GM12878 (cell line): ENCODE results near the gene RALGAPA2. TPM values are rescaled to one million over a fixed set of nuclear protein-coding genes. Genes with fewer than 3 reads are reported as not detected.
A peak's percentile ranks its signal among the peaks of the same experiment; 100 is the strongest.

Experiments
- ATAC-seq: fragments of 200-7000 bp; cut with Tn5 transposase; 3 replicates; pipeline ENCODE4 v1.9.1; 2020; ENCODE audit warnings: mild to moderate bottlenecking, moderate library complexity
- BruUV-seq: library from RNA; stranded (reverse); fragments of 400-500 nt; replicated peaks from 2 replicates; lab custom pipeline; 2021; lab: Mats Ljungman, UMichigan
- CTCF ChIA-PET: fragments of 300-600 bp; sonication (Branson Sonifier 250); formaldehyde crosslinking; extraction: SDS; loops from one replicate; lab custom pipeline; 2021; ENCODE audit warnings: inconsistent platforms; lab: Yijun Ruan, JAX
- POLR2A ChIA-PET: fragments of 350-600 bp; formaldehyde crosslinking; extraction: SDS; loops from one replicate; lab custom pipeline; 2021; ENCODE audit warnings: inconsistent platforms; lab: Charles Lee
- RAD21 ChIA-PET: fragments of 300-600 bp; sonication (Branson Sonifier 250); formaldehyde crosslinking; loops from one replicate; lab custom pipeline; 2023; ENCODE audit warnings: antibody characterized with exemption; ENCODE audit not compliant: unreplicated experiment; lab: Charles Lee
- SMC1A ChIA-PET: fragments of 300-600 bp; sonication (Branson Sonifier 250); formaldehyde crosslinking; loops from one replicate; lab custom pipeline; 2023; ENCODE audit not compliant: unreplicated experiment, uncharacterized antibody; lab: Charles Lee
- DNase-seq: peaks from one replicate; pipeline ENCODE4 v3.0.0-alpha.2; 2011; ENCODE audit warnings: low read depth, low spot score
- FAIRE-seq: peaks from 3 replicates; lab custom pipeline; 2011; peaks lifted over from hg19 to GRCh38; lab: Jason Lieb, UNC
- H2AFZ ChIP-seq: 2 replicates; pipeline ENCODE4 v1.6.0; 2011; ENCODE audit warnings: low read depth, low read length, control low read depth; ENCODE audit not compliant: control insufficient read depth
- H3K27ac ChIP-seq: 2 replicates; pipeline ENCODE4 v1.5.1; 2011; ENCODE audit warnings: control low read depth; ENCODE audit not compliant: control insufficient read depth, insufficient read depth
- H3K27me3 ChIP-seq, 2 experiments: replicated peaks in 1 of 2; 2 replicates each; pipeline versions ENCODE4 v1.6.0 to v1.6.1; 2011; ENCODE audit warnings: low read length in 1 of 2; ENCODE audit not compliant: control insufficient read depth in 2 of 2, insufficient read depth in 2 of 2
- H3K36me3 ChIP-seq, 2 experiments: 2 replicates each; pipeline ENCODE4 v1.5.1; 2011; ENCODE audit warnings: low read length in 1 of 2; ENCODE audit not compliant: control insufficient read depth in 2 of 2, insufficient read depth in 2 of 2
- H3K4me1 ChIP-seq: 2 replicates; pipeline ENCODE4 v1.6.1; 2011; ENCODE audit warnings: mild to moderate bottlenecking, low read length, moderate library complexity, mixed read lengths; ENCODE audit not compliant: control insufficient read depth, insufficient read depth
- H3K4me2 ChIP-seq: 2 replicates; pipeline ENCODE4 v1.6.0; 2011; ENCODE audit warnings: control low read depth; ENCODE audit not compliant: control insufficient read depth, insufficient read depth
- H3K4me3 ChIP-seq: fragments of 200-600 bp; sonication (generic); 2 replicates; pipeline ENCODE4 v1.5.1; 2016
- H3K79me2 ChIP-seq: 2 replicates; pipeline ENCODE4 v1.6.0; 2011; ENCODE audit warnings: low read length; ENCODE audit not compliant: control insufficient read depth, insufficient read depth
- H3K9ac ChIP-seq: 2 replicates; pipeline ENCODE4 v1.8.0; 2011; ENCODE audit warnings: low read length, control low read depth, mixed read lengths; ENCODE audit not compliant: control insufficient read depth, insufficient read depth
- H3K9me3 ChIP-seq: replicated peaks from 3 replicates; pipeline ENCODE4 v1.5.1; 2011; ENCODE audit warnings: mild to moderate bottlenecking, low read length; ENCODE audit not compliant: control insufficient read depth, insufficient read depth
- H4K20me1 ChIP-seq: 2 replicates; pipeline ENCODE4 v1.6.0; 2011; ENCODE audit not compliant: control insufficient read depth, insufficient read depth
- ATF2 ChIP-seq: IDR thresholded peaks from 2 replicates; pipeline ENCODE4 v1.6.1; 2012; ENCODE audit warnings: low read length, inconsistent platforms
- BACH1 ChIP-seq: fragments of 450-650 bp; IDR thresholded peaks from 2 replicates; pipeline ENCODE4 v1.6.1; 2017; ENCODE audit warnings: mild to moderate bottlenecking, borderline replicate concordance
- CHD4 ChIP-seq: fragments of 200-600 bp; sonication (generic); IDR thresholded peaks from 2 replicates; pipeline ENCODE4 v1.6.1; 2016; ENCODE audit warnings: mild to moderate bottlenecking
- IRF5 ChIP-seq: fragments of 450-650 bp; IDR thresholded peaks from 2 replicates; pipeline ENCODE4 v1.6.1; 2017; ENCODE audit warnings: borderline replicate concordance
- PML ChIP-seq: IDR thresholded peaks from 2 replicates; pipeline ENCODE4 v1.6.1; 2012; ENCODE audit warnings: low read length, inconsistent platforms
- RB1 ChIP-seq: fragments of 450-650 bp; formaldehyde crosslinking; IDR thresholded peaks from 2 replicates; pipeline ENCODE4 v1.6.1; 2017; ENCODE audit warnings: mild to moderate bottlenecking, borderline replicate concordance
- YBX1 ChIP-seq: fragments of 450-650 bp; IDR thresholded peaks from 2 replicates; pipeline ENCODE4 v1.6.1; 2016; ENCODE audit warnings: antibody characterized with exemption
- ZBTB40 ChIP-seq: fragments of 450-650 bp; IDR thresholded peaks from 2 replicates; pipeline ENCODE4 v1.6.1; 2016; ENCODE audit warnings: mild to moderate bottlenecking, moderate library complexity, borderline replicate concordance
- ZSCAN29 ChIP-seq: fragments of 450-650 bp; IDR thresholded peaks from 2 replicates; pipeline ENCODE4 v1.6.1; 2017; ENCODE audit warnings: mild to moderate bottlenecking, moderate library complexity
- WGBS: methylation state at CpG from one replicate; pipeline ENCODE4 v1.1.6; 2016; ENCODE audit warnings: low lambda C conversion rate; ENCODE audit not compliant: insufficient replicate concordance, insufficient coverage; ENCODE audit errors: missing lambda C conversion rate; 5-methylcytosine and 5-hydroxymethylcytosine counted together
- in situ Hi-C: fragments of 300-500 bp; cut with MboI; formaldehyde crosslinking; loops from 9 replicates; pipeline ENCODE4 v1.14.3; 2018; ENCODE audit warnings: mixed read lengths
- intact Hi-C: fragments of 100-400 bp; cut with micrococcal nuclease; formaldehyde crosslinking; loops from one replicate; pipeline ENCODE4 v1.14.2; 2022; ENCODE audit not compliant: unreplicated experiment
- polyA plus RNA-seq, 11 experiments: library from polyadenylated mRNA; depleted of rRNA in 4 of 11; unstranded in 6 of 11; stranded (reverse) in 5 of 11; fragments of >200 nt; fragmentation: Nextera tagmentation in 4 of 11; fragmentation: Illumina TruSeq in 1 of 11; extraction: Ambion mirVana in 4 of 11; extraction: Trizol in 1 of 11; gene quantifications; 1 replicate in 1 of 11; 2 replicates in 10 of 11; pipeline versions ENCODE4 v1.2.1 to v1.2.3, GENCODE V29; 2011 to 2016; ENCODE audit warnings: inconsistent platforms in 2 of 11, missing spikeins in 2 of 11, low read depth in 1 of 11
- total RNA-seq, 4 experiments: library from RNA; depleted of rRNA in 3 of 4; stranded (reverse); fragments of >200 nt in 3 of 4; fragmentation: Illumina TruSeq in 1 of 4; extraction: Trizol in 1 of 4; gene quantifications; 2 replicates each; pipeline versions ENCODE4 v1.2.1 to v1.2.3, GENCODE V29; 2013 to 2021
- TF ChIP-seq, protein P1 (sequence below): fragments of 450-650 bp; conservative IDR thresholded peaks from 2 replicates; pipeline ENCODE4 v1.6.1; 2017; ENCODE audit warnings: mild to moderate bottlenecking, moderate library complexity
- TF ChIP-seq, protein P2 (sequence below): fragments of 450-650 bp; formaldehyde crosslinking; IDR thresholded peaks from 2 replicates; pipeline ENCODE4 v1.4.0; 2022; ENCODE audit warnings: mild to moderate bottlenecking, moderate library complexity

RALGAPA2 gene
- total and polyA plus RNA-seq, 10 of the 15 experiments (the other 5 are each of a cell fraction or from before 2014, with no cell fraction given), result 2.9 to 29.4 (median 19.6) TPM

DNA sequence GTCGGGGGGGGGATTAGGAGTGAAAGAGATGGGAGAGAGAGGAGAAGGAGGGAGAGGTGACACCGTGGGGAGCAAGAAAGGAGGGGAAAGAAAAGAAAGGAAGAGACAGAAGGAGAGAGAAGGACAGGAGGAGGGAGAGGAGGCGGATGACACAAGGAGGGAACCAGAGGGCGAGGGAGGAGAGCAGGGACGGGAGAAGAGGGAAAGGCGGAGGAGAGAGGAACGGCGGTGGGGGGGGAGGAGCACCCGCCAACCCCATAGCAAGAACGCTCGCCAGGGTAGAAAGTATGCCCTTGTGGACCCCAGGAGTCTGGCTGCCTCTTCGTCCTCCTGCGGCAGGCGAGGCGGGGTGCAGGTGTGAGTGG, 349.0 kb downstream of the RALGAPA2 start:
- POLR2A ChIA-PET, result no interaction called here
- no peaks in the 10 kb centered on the region for H3K36me3 ChIP-seq
- TF ChIP-seq, protein P1, sequence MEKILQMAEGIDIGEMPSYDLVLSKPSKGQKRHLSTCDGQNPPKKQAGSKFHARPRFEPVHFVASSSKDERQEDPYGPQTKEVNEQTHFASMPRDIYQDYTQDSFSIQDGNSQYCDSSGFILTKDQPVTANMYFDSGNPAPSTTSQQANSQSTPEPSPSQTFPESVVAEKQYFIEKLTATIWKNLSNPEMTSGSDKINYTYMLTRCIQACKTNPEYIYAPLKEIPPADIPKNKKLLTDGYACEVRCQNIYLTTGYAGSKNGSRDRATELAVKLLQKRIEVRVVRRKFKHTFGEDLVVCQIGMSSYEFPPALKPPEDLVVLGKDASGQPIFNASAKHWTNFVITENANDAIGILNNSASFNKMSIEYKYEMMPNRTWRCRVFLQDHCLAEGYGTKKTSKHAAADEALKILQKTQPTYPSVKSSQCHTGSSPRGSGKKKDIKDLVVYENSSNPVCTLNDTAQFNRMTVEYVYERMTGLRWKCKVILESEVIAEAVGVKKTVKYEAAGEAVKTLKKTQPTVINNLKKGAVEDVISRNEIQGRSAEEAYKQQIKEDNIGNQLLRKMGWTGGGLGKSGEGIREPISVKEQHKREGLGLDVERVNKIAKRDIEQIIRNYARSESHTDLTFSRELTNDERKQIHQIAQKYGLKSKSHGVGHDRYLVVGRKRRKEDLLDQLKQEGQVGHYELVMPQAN, result no peak
- TF ChIP-seq BACH1 (no peak), PML (no peak), YBX1 (no peak), CHD4 (no peak), ZSCAN29 (no peak), ZBTB40 (no peak), IRF5 (no peak), ATF2 (no peak), RB1 (no peak)
- TF ChIP-seq, protein P2, sequence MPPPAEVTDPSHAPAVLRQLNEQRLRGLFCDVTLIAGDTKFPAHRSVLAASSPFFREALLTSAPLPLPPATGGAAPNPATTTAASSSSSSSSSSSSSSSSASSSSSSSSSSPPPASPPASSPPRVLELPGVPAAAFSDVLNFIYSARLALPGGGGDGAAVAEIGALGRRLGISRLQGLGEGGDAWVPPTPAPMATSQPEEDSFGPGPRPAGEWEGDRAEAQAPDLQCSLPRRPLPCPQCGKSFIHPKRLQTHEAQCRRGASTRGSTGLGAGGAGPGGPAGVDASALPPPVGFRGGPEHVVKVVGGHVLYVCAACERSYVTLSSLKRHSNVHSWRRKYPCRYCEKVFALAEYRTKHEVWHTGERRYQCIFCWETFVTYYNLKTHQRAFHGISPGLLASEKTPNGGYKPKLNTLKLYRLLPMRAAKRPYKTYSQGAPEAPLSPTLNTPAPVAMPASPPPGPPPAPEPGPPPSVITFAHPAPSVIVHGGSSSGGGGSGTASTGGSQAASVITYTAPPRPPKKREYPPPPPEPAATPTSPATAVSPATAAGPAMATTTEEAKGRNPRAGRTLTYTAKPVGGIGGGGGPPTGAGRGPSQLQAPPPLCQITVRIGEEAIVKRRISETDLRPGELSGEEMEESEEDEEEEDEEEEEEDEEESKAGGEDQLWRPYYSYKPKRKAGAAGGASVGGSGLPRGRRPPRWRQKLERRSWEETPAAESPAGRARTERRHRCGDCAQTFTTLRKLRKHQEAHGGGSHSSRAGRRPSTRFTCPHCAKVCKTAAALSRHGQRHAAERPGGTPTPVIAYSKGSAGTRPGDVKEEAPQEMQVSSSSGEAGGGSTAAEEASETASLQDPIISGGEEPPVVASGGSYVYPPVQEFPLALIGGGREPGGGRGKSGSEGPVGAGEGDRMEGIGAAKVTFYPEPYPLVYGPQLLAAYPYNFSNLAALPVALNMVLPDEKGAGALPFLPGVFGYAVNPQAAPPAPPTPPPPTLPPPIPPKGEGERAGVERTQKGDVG, result no peak
- BruUV-seq, result no TSS peak
- ATAC-seq, result peak; percentile 11; the same call in 2 of the 3 replicates
- SMC1A ChIA-PET, result no interaction called here
- no peak overlapping the region for H2AFZ ChIP-seq
- H4K20me1 ChIP-seq, result no peaks in the 10 kb centered on the region
- no peak overlapping the region for H3K4me3 ChIP-seq
- no peak for FAIRE-seq
- CTCF ChIA-PET, result no interaction called here
- RAD21 ChIA-PET, result interaction anchor here (1.0 kb wide), 1 partner anchor 231 kb away, joined by 3 read pairs; no protein-coding TSS in a partner anchor
- H3K9ac ChIP-seq, result no peak overlapping the region
- H3K79me2 ChIP-seq, result no peaks in the 10 kb centered on the region
- no peak overlapping the region for H3K27ac ChIP-seq
- H3K27me3 ChIP-seq, result peaks cover 18 to 37% of the 10 kb centered on the region in 2 experiments
- in situ Hi-C loops, result loop anchor here (5.0 kb wide), 1 partner anchor 204 kb away; no protein-coding TSS in a partner anchor
- no peaks in the 10 kb centered on the region for H3K4me1 ChIP-seq
- H3K9me3 ChIP-seq, result no peaks in the 10 kb centered on the region
- DNase-seq, result no peak
- intact Hi-C loops, result loop anchor here (10.0 kb wide), 2 partner anchors 121 to 279 kb away; no protein-coding TSS in a partner anchor
- 7% methylated on average over 11 of the region's 15 CpGs for WGBS
- H3K4me2 ChIP-seq, result no peak overlapping the region
